Panc1 (cell line): ENCODE measurements around the gene SPIB. TPM values are rescaled to one million over a fixed set of nuclear protein-coding genes. Genes with fewer than 3 reads are reported as not detected.

Experiments
- ATAC-seq: fragments of 200-7000 bp; cut with Tn5 transposase; 2 replicates; pipeline ENCODE4 v1.9.1; 2020; ENCODE audit warnings: mild to moderate bottlenecking, moderate library complexity
- BruUV-seq: library from RNA; stranded (reverse); fragments of 400-500 nt; replicated peaks from 2 replicates; lab custom pipeline; 2021; lab: Mats Ljungman, UMichigan
- CTCF ChIA-PET: fragments of 300-600 bp; sonication (Branson Sonifier 250); formaldehyde crosslinking; loops from one replicate; lab custom pipeline; 2022; ENCODE audit warnings: antibody characterized with exemption; lab: Charles Lee
- POLR2A ChIA-PET: fragments of 300-600 bp; sonication (Branson Sonifier 250); formaldehyde crosslinking; loops from one replicate; lab custom pipeline; 2022; ENCODE audit warnings: antibody characterized with exemption; lab: Charles Lee
- DNase-seq: peaks from one replicate; pipeline ENCODE4 v3.0.0-alpha.2; 2010; ENCODE audit warnings: low read depth, low spot score
- H3K27ac ChIP-seq: 2 replicates; pipeline ENCODE4 v1.5.1; 2011; ENCODE audit warnings: mild to moderate bottlenecking, low read length, inconsistent platforms
- H3K27me3 ChIP-seq: fragments of 200-500 bp; sonication (Bioruptor generic); 2 replicates; pipeline ENCODE4 v1.6.0; 2014; ENCODE audit warnings: low read length, inconsistent platforms; ENCODE audit not compliant: control insufficient read depth, insufficient read depth
- H3K36me3 ChIP-seq: fragments of 200-500 bp; sonication (Bioruptor generic); 2 replicates; pipeline ENCODE4 v1.5.1; 2014; ENCODE audit warnings: inconsistent platforms, mild to moderate bottlenecking, low read length, moderate library complexity; ENCODE audit not compliant: control insufficient read depth, insufficient read depth
- H3K4me1 ChIP-seq: 2 replicates; pipeline ENCODE4 v1.5.1; 2011; ENCODE audit warnings: inconsistent platforms, mild to moderate bottlenecking, low read length, moderate library complexity; ENCODE audit not compliant: control insufficient read depth, insufficient read depth
- H3K4me3 ChIP-seq, 2 experiments: 2 replicates each; pipeline ENCODE4 v1.5.1; 2011 to 2012; ENCODE audit warnings: low read depth in 2 of 2, low read length in 2 of 2, mild to moderate bottlenecking in 2 of 2, inconsistent platforms in 1 of 2, moderate library complexity in 1 of 2
- H3K9me3 ChIP-seq: fragments of 200-500 bp; sonication (Bioruptor generic); 2 replicates; pipeline ENCODE4 v1.5.1; 2014; ENCODE audit warnings: low read depth, mild to moderate bottlenecking, inconsistent platforms, low read length, moderate library complexity; ENCODE audit not compliant: control insufficient read depth, insufficient read depth
- POLR2AphosphoS5 ChIP-seq: IDR thresholded peaks from 2 replicates; pipeline ENCODE4 v1.6.1; 2012; ENCODE audit warnings: mild to moderate bottlenecking, low read depth, low read length, moderate library complexity
- SIN3A ChIP-seq: IDR thresholded peaks from 2 replicates; pipeline ENCODE4 v1.6.1; 2012; ENCODE audit warnings: low read depth, mild to moderate bottlenecking, low read length, moderate library complexity, borderline replicate concordance; ENCODE audit not compliant: insufficient read depth
- TCF7L2 ChIP-seq: IDR thresholded peaks from 2 replicates; pipeline ENCODE4 v1.6.1; 2011; ENCODE audit warnings: mild to moderate bottlenecking, low read depth, low read length, inconsistent platforms
- in situ Hi-C: cut with HindIII; loops from 2 replicates; pipeline ENCODE4 v1.10.0; 2016; ENCODE audit warnings: low sequenced_read_pairs, low pct_unique_long_range_greater_than_20kb
- intact Hi-C: fragments of 100-400 bp; cut with micrococcal nuclease; formaldehyde crosslinking; loops from one replicate; pipeline ENCODE4 v1.10.0; 2022; ENCODE audit not compliant: unreplicated experiment
- total RNA-seq: library from RNA; stranded (reverse); gene quantifications from one replicate; pipeline ENCODE4 v1.2.1, GENCODE V29; 2021; ENCODE audit not compliant: unreplicated experiment
- TF ChIP-seq, protein P1 (sequence below): fragments of 450-650 bp; IDR thresholded peaks from 2 replicates; pipeline ENCODE4 v1.5.1; 2017; ENCODE audit warnings: mild to moderate bottlenecking
- TF ChIP-seq, protein P2 (sequence below), 2 experiments: IDR thresholded peaks; 2 replicates each; pipeline ENCODE4 v1.6.1; 2011 to 2012; ENCODE audit warnings: low read depth in 2 of 2, control low read depth in 1 of 2, low read length in 1 of 2, mild to moderate bottlenecking in 1 of 2, moderate library complexity in 1 of 2; ENCODE audit not compliant: insufficient read depth in 1 of 2

Gene SPIB
- total RNA-seq, 1 experiment from 2014 or later: not detected

DNA sequence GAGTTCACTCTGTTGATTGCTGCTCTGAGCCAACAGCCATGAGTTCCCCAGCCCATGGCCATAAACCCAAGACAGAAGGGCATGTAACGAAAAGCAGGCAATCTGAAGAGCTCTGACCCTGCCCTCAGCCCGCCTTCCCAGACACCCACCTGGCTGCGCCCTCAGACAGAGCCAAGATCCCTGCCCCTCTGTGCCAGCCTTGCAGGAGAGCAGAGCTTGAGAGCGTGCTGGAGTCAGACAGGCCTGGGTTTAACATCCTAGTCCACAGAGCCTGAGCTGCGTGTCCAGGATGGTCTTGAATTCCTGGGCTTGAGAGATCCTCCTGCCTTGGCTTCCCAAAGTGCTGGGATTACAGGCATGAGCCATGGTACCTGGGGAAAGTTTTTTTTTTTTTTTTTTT lies 38.6 kb downstream of the SPIB start:
- POLR2A ChIA-PET: no interaction called here

DNA sequence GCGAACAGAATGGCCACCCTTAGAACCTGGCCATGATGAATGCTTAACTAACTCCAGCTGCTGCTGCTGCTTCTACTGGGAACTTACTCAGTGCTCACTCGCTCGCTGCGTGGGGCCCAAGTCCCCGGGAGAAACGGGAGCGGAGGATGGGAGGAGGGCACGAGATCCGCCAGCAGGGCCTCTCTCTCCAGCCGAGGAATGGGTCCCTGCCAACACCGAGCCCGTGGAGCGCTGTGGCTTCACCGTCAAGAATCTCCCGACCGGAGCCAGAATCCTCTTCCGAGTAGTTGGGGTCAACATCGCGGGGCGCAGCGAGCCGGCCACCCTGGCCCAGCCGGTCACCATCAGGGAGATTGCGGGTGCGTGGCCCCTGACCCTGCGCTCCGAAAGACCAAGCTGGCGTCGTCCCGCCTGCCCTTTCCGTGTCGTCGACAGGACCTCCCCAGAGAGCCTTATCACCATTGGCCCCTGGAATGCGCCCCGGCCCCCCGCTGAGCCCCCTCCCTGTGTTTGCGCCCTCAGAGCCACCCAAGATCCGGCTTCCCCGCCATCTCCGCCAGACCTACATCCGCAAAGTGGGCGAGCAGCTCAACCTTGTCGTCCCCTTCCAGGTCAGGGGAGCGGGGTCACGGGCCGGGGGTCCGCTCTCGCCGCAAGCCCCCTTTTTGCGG lies 39.8 kb downstream of the SPIB start:
- Histone ChIP-seq H3K36me3 (no peaks in the 10 kb centered on the region), H3K4me3 (no peak overlapping the region), H3K27me3 (no peaks in the 10 kb centered on the region), H3K4me1 (no peaks in the 10 kb centered on the region; the same call in none of the 2 replicates), H3K27ac (no peak overlapping the region), H3K9me3 (no peaks in the 10 kb centered on the region)
- TF ChIP-seq TCF7L2: no peak
- TF ChIP-seq, protein P1, sequence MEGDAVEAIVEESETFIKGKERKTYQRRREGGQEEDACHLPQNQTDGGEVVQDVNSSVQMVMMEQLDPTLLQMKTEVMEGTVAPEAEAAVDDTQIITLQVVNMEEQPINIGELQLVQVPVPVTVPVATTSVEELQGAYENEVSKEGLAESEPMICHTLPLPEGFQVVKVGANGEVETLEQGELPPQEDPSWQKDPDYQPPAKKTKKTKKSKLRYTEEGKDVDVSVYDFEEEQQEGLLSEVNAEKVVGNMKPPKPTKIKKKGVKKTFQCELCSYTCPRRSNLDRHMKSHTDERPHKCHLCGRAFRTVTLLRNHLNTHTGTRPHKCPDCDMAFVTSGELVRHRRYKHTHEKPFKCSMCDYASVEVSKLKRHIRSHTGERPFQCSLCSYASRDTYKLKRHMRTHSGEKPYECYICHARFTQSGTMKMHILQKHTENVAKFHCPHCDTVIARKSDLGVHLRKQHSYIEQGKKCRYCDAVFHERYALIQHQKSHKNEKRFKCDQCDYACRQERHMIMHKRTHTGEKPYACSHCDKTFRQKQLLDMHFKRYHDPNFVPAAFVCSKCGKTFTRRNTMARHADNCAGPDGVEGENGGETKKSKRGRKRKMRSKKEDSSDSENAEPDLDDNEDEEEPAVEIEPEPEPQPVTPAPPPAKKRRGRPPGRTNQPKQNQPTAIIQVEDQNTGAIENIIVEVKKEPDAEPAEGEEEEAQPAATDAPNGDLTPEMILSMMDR: no peak
- TF ChIP-seq SIN3A: no peak
- in situ Hi-C loops: no loop called here
- BruUV-seq: no TSS peak
- POLR2A ChIA-PET: no interaction called here
- DNase-seq (no peak), ATAC-seq (no peak)
- CTCF ChIA-PET: interaction anchor here (0.7 kb wide), 1 partner anchor 208 kb away, joined by 5 read pairs; no protein-coding TSS in a partner anchor
- intact Hi-C loops: no loop called here

More for the DNA sequence above, 38.6 kb downstream of the SPIB start:
- Histone ChIP-seq H3K27ac (no peak overlapping the region), H3K9me3 (no peaks in the 10 kb centered on the region), H3K4me3 (no peak overlapping the region), H3K36me3 (no peaks in the 10 kb centered on the region), H3K27me3 (no peaks in the 10 kb centered on the region), H3K4me1 (no peaks in the 10 kb centered on the region; the same call in none of the 2 replicates)
- DNase-seq (no peak), ATAC-seq (no peak)
- CTCF ChIA-PET: no interaction called here
- intact Hi-C loops: no loop called here
- TF ChIP-seq SIN3A (no peak), TCF7L2 (no peak), POLR2AphosphoS5 (no peak)
- TF ChIP-seq, protein P1: no peak
- TF ChIP-seq, protein P2, sequence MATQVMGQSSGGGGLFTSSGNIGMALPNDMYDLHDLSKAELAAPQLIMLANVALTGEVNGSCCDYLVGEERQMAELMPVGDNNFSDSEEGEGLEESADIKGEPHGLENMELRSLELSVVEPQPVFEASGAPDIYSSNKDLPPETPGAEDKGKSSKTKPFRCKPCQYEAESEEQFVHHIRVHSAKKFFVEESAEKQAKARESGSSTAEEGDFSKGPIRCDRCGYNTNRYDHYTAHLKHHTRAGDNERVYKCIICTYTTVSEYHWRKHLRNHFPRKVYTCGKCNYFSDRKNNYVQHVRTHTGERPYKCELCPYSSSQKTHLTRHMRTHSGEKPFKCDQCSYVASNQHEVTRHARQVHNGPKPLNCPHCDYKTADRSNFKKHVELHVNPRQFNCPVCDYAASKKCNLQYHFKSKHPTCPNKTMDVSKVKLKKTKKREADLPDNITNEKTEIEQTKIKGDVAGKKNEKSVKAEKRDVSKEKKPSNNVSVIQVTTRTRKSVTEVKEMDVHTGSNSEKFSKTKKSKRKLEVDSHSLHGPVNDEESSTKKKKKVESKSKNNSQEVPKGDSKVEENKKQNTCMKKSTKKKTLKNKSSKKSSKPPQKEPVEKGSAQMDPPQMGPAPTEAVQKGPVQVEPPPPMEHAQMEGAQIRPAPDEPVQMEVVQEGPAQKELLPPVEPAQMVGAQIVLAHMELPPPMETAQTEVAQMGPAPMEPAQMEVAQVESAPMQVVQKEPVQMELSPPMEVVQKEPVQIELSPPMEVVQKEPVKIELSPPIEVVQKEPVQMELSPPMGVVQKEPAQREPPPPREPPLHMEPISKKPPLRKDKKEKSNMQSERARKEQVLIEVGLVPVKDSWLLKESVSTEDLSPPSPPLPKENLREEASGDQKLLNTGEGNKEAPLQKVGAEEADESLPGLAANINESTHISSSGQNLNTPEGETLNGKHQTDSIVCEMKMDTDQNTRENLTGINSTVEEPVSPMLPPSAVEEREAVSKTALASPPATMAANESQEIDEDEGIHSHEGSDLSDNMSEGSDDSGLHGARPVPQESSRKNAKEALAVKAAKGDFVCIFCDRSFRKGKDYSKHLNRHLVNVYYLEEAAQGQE (IDR thresholded peaks at IDR 0.05; ENCODE audit: insufficient read depth in 1 of 2, low read depth in 2 of 2, low read length in 1 of 2): no peak
- in situ Hi-C loops: no loop called here
- no TSS peak for BruUV-seq
